ENCODE results near the gene SETBP1. TPM values are rescaled to one million over a fixed set of nuclear protein-coding genes. Genes with fewer than 3 reads are reported as not detected.

Gene SETBP1
- polyA plus RNA-seq, 1 donor, result 14.8 TPM

GRCh38 chr18:45024357-45025088, 343.8 kb downstream of the SETBP1 start:
- DNase-seq (ENCODE audit: low read depth), result no peak

- DNase-seq (ENCODE audit: low read depth), result no peak
Observed at GRCh38 chr18:45025089-45025450, 344.4 kb downstream of the SETBP1 start.

GRCh38 chr18:45026162-45026561, 345.5 kb downstream of the SETBP1 start:
- DNase-seq (ENCODE audit: low read depth), result no peak

DNA sequence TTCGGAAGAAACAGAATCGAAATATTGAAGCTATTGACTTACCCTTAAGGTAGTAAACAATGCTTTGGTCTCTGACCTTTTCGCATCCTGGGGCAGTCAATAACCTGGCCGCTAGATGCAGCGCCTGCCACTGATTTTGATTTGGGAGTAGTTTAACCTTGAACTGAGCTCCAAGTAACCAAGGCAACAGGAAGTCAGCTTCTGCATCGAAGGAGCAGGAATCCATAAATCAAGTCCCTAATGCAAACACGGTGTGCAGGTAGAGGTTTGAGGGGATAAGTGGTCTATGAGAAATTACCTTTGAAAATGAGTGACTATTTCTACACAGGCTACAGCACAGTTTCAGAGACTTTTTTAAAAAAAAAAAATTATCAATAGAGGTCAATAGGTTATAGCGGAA, 353.5 kb downstream of the SETBP1 start:
- DNase-seq (ENCODE audit: low read depth), result no peak

DNA sequence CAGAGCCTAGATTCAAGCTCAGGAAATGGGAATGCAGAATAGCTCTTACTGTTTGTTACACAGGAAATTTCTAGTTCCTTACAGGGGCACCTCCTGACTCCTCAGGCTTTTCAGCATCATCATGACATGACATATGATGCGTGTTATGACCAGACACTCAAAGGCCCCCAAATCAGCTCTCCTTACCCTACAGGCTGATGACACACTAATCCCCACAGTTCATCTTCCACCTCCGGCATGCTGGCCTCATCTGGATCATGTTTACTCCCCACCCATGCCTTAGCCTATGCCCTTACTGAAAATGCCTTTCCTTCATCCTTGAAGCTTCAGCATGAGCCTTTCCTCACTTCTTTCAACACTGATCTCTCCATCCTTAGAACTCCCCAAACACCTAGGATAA, 356.9 kb downstream of the SETBP1 start:
- no peak for DNase-seq (ENCODE audit: low read depth)

DNA sequence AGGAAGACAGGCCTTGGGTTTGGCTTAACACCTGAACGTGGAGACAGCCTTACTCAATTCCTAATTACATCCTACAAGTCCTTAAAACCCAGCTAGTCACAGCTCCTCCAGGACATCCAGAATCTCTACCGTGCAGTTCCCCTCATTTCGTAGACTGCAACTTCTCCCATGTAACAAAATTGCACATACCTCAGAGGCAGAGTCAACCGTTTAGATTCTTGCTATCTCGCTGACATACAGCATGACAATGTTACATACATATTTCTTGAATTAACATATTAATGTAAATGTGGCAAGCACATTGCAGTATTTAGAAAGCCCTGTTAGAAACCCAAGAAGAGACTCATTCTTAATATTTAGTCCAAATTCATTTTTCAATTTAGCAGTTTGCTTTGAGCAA, 358.7 kb downstream of the SETBP1 start:
- DNase-seq (ENCODE audit: low read depth), result no peak

- no peak for DNase-seq (ENCODE audit: low read depth)
Observed at GRCh38 chr18:45040879-45041278, 360.2 kb downstream of the SETBP1 start.

DNA sequence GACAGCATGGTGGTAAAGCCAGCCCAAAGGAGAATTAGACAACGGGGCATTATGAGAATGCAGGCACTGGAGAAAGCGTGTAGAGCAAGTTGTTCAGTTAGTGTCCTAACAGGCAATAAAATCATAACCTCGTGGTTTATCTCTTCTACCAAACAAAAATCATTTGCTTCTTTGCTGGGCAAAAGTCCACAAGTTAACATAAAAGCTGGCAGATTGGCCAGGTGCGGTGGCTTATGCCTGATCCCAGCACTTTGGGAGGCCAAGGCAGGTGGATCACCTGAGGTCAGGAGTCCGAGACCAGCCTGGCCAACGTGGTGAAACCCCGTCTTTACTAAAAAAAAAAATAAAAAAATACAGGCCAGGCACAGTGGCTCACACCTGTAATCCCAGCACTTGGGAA, 364.1 kb downstream of the SETBP1 start:
- DNase-seq (ENCODE audit: low read depth), result no peak

GRCh38 chr18:45046228-45046627, 365.5 kb downstream of the SETBP1 start:
- DNase-seq (ENCODE audit: low read depth), result no peak

DNA sequence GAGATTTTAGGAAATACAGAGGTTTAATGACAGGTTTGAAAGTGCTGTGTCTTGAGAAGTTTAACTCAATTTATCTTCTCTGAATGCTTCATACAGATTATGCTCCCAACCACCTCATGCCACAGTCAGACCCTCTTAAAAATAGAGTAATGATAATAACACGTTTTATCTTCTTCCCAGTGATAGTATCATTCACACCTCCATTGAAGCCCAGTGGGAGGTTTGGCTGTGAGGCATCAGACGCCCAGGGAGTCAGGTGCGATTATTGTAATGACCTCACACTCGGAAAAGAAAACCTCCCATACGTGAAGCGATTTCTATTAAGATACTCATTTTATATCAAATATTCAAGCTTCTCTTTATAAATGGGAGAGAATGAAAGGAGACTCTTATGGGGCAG, 366.3 kb downstream of the SETBP1 start:
- no peak for DNase-seq (ENCODE audit: low read depth)

GRCh38 chr18:45049578-45050319, 369.1 kb downstream of the SETBP1 start:
- no peak for DNase-seq (ENCODE audit: low read depth)

DNA sequence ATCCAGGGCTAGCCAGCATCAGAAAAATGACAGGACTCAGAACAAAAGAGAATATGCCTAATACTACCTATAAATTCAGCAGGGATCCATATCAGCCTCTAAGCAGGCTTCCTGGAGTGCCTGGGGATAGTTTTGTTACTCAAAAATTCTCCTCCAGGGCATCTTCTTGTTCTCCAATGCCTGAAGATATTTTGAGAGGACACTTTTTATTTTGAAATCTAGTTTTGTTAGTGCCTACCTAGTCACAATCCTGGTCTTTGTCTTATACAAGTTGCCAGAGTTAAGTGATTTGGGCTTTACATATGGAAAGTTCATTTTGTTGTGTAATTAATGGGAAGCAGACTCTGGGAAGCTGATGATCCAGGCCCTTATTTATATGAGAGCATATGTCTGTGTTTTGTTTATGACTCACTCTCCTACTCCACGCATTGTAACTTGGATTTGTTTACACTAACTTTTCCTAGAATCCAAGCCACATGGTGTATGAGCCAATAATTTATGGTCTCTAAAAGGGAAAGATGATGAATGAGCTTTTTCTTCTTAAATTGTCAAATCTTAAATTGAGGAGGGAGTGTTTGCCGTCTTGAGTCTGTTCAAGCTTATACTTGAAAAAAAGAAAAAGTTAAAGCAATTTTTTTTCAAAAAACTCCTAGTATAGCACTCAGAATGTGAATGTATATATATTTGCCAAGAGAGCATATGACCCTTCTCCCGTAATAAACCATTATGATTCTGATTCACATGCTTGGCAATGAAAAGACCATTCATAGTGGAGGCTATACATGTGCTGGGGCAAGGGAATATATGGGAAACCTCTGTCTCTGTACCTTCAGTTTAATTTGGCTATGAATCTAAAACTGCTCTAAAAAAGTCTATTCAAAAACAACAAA, 370.3 kb downstream of the SETBP1 start:
- peak; percentile 76 for DNase-seq (ENCODE audit: low read depth)

DNA sequence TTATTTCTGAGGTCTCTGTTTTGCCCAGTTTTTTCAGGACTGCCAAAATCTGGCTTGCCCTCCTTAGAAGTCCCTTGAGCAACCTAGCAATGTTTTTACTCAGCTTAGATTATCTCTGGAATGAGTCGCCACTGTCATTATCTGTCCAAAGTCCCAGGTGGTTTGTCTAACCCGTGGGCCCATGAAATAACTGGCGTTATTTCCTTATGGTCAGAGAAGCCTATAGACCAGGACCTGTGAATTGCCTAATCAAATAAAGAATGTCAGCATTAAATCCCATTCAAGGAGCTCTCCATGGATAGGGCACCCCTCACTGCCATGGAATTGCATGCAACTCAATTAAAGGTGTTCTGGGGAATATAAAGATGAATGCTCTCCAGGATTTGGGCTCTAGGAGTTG, 373.9 kb downstream of the SETBP1 start:
- no peak for DNase-seq (ENCODE audit: low read depth)

DNA sequence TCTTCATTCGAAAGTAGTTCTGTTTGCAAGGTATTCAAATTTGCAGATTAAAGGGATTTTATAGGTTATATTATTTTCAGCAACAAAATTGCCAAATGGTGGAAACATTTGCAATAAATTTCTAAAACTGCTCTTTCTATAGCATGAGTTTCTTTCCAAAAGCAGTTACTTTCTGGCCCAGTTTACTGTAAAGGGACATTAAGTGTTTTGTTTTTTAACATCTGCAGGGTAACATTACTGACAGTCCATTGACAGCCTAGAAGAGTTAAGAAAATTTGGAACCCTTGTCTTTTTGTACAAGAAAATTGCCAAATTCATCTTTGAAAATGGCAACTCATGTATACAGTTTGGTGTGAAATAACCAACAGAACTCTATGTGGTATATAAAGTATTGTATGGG, 375.1 kb downstream of the SETBP1 start:
- no peak for DNase-seq (ENCODE audit: low read depth)

DNA sequence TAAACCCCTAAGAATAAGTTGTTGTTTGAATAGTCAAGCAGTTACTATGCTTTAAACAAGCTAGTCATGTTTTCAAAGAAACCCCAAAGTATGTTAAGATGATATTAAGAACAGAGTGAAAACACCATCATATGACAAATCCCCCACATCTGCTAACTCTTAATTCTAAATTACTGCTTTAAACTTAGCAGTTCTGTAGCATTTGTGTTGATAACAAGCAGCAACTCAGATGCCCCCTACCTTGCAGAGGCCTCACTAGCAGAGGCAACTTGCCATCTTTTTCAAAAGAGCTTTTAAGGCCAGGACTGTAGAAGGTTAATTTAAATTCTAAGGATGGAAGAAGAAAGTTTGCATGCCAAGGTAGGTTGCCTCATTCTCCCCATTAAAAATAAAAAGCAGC, 376.2 kb downstream of the SETBP1 start:
- no peak for DNase-seq (ENCODE audit: low read depth)

DNA sequence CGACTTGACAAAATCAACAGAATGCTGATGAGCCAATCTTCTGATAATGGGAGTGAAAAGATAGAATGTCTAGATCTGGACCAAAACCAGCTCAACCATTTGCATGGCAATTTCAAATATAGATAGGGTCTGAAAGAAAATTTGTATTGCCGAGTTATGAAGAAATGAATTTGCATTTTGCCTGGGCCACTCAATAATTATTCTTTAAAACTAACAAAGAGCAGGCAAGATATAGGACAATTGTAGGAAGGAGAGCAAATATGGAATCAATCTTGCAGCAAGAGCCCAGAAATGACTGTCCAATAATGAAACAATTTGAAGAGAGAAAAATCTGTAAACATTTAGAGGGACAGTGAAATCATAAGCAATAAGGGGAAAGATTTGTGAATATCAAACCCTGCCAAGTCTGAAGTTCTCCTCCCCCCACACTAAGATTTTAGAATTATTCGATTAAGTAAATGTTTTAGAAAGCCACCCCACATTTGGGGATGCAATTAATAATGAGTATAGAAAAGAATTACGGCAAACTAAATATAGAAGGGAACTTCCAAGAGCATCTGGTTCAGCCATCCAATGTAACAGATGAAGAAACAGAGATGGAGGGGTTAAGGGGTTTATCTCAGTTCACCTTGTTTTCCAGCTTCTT, 377.4 kb downstream of the SETBP1 start:
- peak; percentile 36 for DNase-seq (ENCODE audit: low read depth)

- DNase-seq (ENCODE audit: low read depth), result no peak
Observed at GRCh38 chr18:45059695-45060094, 379.0 kb downstream of the SETBP1 start.

GRCh38 chr18:45060102-45060501, 379.4 kb downstream of the SETBP1 start:
- DNase-seq (ENCODE audit: low read depth), result no peak

DNA sequence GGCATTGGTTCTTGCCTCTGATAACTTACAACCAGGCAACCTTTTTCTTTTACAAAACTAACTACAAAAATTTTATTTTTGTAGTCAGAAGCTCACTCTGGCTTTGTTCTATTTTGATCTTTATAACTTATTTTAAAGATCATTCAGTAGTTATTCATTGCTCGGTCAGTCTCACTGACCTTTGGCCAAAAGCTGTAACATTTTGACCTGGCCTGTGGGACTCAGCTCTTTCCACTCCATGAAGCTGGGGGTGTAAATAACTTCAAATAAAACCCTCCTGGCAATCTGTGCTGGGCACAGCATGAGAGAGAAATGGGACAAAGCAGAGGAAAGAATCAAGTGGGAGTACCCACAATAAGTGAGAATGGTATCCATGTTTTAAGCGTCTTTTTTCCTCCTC, 380.7 kb downstream of the SETBP1 start:
- no peak for DNase-seq (ENCODE audit: low read depth)

DNA sequence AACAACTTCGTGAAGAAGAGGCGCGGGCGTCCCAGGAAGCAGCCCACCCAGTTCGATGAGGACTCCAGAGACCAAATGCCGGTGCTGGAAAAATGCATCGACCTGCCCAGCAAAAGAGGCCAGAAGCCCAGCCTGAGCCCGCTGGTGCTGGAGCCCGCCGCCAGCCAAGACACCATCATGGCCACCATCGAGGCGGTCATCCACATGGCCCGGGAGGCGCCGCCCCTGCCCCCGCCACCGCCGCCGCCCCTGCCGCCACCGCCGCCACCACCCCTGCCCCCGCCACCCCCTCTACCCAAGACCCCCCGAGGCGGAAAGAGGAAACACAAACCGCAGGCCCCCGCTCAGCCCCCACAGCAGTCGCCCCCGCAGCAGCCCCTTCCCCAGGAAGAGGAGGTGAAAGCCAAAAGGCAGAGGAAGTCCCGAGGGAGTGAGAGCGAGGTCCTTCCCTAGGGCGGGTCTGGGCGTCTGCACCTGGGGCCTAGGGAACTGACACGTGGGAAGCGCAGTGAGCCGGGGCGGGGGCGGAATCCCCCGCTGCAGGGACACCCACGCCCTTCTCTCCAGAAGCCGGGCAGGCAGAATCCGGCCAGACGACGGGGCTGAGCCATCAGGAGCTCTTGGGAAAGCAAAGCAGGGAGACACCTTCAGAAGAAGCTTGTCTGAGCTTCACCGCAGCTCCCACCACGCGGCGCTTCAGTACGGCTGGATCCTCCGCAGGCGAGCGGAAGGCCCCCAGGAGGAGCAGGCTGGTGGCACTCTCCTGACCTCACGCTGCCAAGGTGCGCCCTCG, 382.8 kb downstream of the SETBP1 start:
- DNase-seq (ENCODE audit: low read depth), result no peak

DNA sequence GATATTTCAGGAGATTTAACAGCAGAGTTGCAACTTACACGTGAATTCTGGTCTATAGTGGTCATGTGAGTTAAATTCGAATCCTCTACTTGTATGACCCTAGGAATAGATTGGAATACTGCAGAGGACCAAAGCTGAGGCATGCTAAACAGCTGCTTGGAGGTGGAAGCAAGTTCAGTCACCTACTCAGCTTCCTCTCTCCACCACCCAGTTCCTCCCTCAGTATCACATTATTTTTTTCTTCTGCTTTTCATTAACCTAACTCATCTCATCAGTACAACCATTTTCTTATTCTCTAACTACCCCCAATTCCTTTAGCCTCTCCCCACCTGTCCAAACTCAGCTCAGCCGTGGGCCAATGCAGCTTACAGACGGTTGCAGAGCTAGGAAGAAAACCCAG, 385.5 kb downstream of the SETBP1 start:
- no peak for DNase-seq (ENCODE audit: low read depth)

Data from forelimb muscle (tissue), 1 donor.